ENCODE data around the gene BLVRB.

DNA sequence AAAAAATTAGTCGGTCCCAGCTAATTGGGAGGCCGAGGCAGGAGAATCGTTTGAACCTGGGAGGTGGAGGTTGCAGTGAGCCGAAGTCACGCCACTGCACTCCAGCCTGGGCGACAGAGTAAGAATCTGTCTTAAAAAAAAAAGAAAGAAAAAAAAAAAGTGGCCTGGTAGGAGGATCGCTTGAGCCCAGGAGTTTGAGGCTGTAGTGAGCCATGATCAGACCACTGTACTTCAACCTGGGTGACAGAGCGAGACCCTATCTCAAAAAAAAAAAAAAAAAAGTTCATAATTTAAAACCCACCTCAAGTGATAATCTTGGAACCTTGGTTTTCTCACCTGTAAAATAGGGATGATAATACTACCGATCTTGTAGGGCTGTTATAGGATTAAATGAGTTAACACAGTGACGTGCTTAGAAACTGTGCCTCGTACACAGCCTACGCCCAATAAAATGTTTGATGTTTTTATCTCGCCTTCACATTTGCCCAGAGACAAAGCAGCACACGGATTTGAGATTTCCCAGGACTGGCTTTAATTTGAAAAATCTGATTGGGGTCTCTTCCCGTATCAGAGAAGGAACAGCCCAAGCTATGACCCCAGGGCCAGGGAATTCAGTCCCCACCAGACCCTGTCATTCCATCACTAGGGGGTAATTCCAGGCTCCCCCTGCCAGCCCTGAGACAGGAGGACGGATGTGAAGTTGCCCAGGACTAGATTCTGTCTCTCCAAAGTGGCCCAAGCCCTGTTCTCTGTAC, 43.4 kb downstream of the BLVRB start:
- TF ChIP-seq, protein P1, sequence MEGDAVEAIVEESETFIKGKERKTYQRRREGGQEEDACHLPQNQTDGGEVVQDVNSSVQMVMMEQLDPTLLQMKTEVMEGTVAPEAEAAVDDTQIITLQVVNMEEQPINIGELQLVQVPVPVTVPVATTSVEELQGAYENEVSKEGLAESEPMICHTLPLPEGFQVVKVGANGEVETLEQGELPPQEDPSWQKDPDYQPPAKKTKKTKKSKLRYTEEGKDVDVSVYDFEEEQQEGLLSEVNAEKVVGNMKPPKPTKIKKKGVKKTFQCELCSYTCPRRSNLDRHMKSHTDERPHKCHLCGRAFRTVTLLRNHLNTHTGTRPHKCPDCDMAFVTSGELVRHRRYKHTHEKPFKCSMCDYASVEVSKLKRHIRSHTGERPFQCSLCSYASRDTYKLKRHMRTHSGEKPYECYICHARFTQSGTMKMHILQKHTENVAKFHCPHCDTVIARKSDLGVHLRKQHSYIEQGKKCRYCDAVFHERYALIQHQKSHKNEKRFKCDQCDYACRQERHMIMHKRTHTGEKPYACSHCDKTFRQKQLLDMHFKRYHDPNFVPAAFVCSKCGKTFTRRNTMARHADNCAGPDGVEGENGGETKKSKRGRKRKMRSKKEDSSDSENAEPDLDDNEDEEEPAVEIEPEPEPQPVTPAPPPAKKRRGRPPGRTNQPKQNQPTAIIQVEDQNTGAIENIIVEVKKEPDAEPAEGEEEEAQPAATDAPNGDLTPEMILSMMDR (IDR thresholded peaks at IDR 0.05; ENCODE audit: control extremely low read depth in 1 of 3, insufficient read depth in 1 of 3, low read depth in 1 of 3, low read length in 3 of 3): no peak
- no peak for TF ChIP-seq RAD21 (IDR thresholded peaks at IDR 0.05 in 1 of 2, conservative IDR thresholded peaks at IDR 0.05 in 1 of 2; ENCODE audit: low read depth in 2 of 2, low read length in 2 of 2)
- TF ChIP-seq SP1 (IDR thresholded peaks at IDR 0.05; ENCODE audit: low read depth, low read length): no peak
- no peak for TF ChIP-seq RBBP5 (IDR thresholded peaks at IDR 0.05; ENCODE audit: borderline replicate concordance, low read depth, low read length)

All from H1 (cell line).